C4-2B (cell line): Measurements from ENCODE around the gene ATCAY.
"Not testable (repeated sequence)": the region's sequence is repeated elsewhere in the genome, so short reads cannot be mapped to it uniquely, and the experiment has no call there.

ENCODE experiments used
- H3K27ac ChIP-seq: fragments of 450-650 bp; 2 replicates; pipeline ENCODE4 v1.5.1; 2017
- CTCF ChIP-seq: fragments of 450-650 bp; conservative IDR thresholded peaks from 2 replicates; pipeline ENCODE4 v1.5.1; 2017; ENCODE audit warnings: mild to moderate bottlenecking
- ZFX ChIP-seq: fragments of 450-650 bp; IDR thresholded peaks from 2 replicates; pipeline ENCODE4 v1.6.1; 2017

Gene ATCAY

DNA sequence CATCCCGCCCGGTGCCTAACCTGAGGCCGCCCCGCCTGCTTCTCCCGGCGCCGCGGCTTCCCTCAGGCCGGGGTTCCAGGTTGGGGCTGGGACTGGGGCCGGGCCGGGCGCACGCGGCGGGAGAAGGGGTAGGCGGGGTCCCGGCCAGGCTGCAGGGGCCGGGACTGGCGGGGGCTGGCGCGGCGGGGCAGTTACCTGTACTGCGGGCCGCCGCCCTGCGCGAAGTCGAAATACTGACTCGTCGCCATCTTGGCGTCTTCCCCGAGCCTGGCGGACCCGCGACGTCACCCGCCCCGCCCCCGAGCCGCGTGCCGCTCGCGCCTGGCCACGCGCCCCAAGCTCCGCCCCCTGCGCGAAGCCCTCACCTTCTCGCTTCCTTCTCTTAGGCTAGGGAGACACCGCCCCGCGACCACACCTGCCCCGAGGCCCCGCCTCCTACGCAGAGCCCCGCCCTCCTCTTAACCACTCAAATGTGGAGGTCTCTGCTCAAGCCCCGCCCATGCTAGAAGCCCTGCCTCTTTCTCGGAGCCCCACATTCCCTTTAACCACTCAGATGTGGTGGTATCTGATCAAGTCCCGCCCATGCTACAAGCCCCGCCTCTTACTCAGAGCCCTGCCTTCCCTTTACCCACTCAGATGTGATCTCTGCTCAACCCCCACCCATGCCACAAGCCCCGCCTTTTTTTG, 11.6 kb upstream of the ATCAY start, which contains the start of gene ZFR2:
Gene ZFR2, minus strand, starts transcription at position 269 of the 687 bp plus-strand sequence. Its CDS starts 21 bp downstream, at position 248.
- no peak within 1 kb of the TSS for H3K27ac ChIP-seq

GRCh38 chr19:3873151-3873550, 7.3 kb upstream of the ATCAY start:
- TF ChIP-seq ZFX (no peak), CTCF (no peak)
- no peak overlapping the region for H3K27ac ChIP-seq

More for the DNA sequence above, 11.6 kb upstream of the ATCAY start, which contains the start of gene ZFR2:
- TF ChIP-seq CTCF (no peak), ZFX (no peak)

DNA sequence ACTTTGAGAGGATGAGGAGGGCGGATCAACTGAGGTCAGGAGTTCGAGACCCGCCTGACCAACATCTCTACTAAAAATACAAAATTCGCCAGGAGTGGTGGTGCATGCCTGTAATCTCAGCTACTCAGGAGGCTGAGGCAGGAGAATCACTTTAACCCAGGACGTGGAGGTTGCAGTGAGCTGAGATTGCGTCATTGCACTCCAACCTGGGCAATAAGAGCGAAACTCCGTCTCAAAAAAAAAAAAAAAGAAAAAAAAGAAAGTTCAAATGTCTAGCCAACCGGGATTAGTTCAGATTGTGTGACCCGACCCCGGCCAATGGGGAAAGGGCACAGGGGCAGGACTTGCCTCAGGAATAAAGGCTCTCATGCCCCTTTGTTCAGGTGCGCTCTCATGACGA, 5.8 kb upstream of the ATCAY start:
- not testable (repeated sequence) for H3K27ac ChIP-seq

GRCh38 chr19:3879656-3880055, 829 bp upstream of the ATCAY start:
- TF ChIP-seq ZFX (no peak), CTCF (no peak)
- no peak overlapping the region for H3K27ac ChIP-seq

DNA sequence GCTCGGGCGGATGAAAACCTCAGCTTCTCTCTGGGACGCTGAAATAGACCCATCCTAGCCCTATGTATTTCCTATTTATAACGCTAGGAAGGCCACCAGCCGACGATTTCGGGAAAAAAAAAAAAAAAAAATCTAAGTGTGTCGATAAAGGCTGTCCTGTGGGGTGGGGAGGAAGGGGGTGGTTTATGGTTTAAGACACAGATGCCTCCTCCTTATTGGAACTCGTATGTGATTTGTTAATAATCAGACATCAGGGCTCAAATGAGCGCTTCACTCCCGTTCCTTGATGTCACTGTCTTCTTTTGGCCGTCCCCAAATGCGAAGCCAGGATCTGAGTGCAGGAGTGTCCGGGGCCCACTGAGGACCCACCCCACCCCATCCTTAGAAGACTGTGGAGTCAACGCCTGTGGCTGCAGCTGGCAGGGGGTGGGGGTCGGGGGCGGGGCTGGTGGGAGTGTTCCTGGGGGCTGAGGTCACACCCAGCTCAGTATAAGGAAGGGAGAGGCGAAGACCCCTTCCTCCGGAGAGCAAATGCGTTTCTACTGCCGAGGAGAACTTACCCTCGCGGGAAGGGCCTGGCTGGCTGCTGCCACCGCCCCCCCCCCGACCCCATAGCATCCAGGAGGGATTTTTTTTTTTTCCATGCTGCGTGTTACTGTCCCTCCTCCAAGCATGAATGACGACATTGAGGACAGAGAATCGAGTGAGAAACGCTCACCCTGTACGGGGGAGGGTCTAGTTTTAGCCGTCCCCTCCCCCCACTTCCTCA, 971 bp downstream of the ATCAY start:
- no peak for TF ChIP-seq ZFX
- no peak for TF ChIP-seq CTCF
- no peak overlapping the region for H3K27ac ChIP-seq

GRCh38 chr19:3882041-3882384, 1.5 kb downstream of the ATCAY start:
- H3K27ac ChIP-seq: no peak overlapping the region
- TF ChIP-seq ZFX: no peak
- no peak for TF ChIP-seq CTCF

DNA sequence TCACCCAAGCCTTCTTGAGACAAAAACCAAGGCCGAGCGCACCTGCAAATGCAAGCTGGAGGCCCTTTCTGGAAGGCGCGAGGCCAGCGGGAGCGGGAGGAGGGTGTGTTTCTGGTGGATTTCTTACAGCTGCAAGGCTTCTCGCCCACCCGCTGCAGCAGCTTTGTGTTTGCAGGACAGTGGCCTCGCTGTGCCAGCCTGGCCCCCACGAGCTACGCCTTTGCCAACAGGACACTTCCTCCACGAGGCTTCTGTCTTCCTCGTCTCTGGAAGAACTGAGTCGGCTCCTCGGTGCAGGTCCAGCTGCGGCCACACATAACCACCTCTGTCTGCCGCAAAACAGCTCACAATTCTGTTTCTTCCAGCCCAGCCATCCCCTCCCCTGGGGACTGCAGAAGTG, 10.1 kb downstream of the ATCAY start:
- no peak overlapping the region for H3K27ac ChIP-seq
- TF ChIP-seq CTCF (no peak), ZFX (no peak)
